ENCODE results near the gene MED31.
"Not testable (repeated sequence)": the region's sequence is repeated elsewhere in the genome, so short reads cannot be mapped to it uniquely, and the experiment has no call there.

Gene MED31

GRCh38 chr17:6661464-6661848 is 10.1 kb upstream of the MED31 start:
- no peak overlapping the region for H3K4me3 ChIP-seq (ENCODE audit: low read length)
- no peak for DNase-seq (ENCODE audit: low read depth)
- TF ChIP-seq CTCF (conservative IDR thresholded peaks at IDR 0.05; ENCODE audit: low read length), result no peak

- no peak for DNase-seq (ENCODE audit: low read depth)
- no peak overlapping the region for H3K4me3 ChIP-seq (ENCODE audit: low read length)
- TF ChIP-seq CTCF (conservative IDR thresholded peaks at IDR 0.05; ENCODE audit: low read length), result no peak
Measured at GRCh38 chr17:6660805-6661463, 9.5 kb upstream of the MED31 start.

DNA sequence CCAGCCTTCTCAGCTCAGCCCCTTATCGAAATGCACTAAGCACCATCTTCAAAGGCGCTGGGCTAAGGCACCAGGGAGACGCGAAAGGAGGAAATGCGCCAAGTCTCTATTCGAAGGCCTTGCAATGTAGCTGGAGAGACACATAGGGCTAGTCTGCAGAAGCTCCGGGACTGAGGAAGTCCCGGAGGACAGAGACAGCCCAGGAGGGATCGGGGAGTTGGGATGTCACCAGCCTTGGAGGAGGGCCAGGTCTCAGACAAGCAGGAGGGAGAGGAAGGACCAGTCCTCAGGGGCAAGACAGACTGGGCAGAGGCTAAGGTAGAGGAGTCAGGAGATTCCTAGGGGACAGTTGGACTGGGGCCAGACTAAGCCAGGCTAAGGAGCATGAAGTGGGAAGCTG is 8.7 kb upstream of the MED31 start:
- no peak overlapping the region for H3K4me3 ChIP-seq (ENCODE audit: low read length)
- DNase-seq (ENCODE audit: low read depth), result no peak
- no peak for TF ChIP-seq CTCF (conservative IDR thresholded peaks at IDR 0.05; ENCODE audit: low read length)

DNA sequence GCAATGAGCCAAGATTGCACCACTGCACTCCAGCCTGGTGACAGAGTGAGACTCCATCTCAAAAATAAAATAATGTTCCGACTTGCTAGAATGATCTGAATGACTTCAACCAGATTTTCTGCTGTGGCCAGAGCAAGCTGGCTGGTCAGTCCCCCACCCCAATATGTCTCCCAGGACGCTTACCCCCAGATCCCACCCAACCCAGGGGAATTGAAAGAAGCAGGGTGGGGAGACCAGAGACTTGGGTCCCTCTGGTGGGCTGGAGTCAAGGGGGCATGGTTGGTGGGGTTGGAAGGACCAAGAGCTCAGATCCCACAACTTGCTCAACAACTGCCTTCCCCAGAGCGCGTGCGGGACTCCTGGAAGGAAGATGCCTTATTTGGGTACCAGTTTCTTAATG is 7.0 kb upstream of the MED31 start:
- H3K4me3 ChIP-seq (ENCODE audit: low read length); DNase-seq (ENCODE audit: low read depth): not testable (repeated sequence)

- DNase-seq (ENCODE audit: low read depth), result no peak
- TF ChIP-seq CTCF (conservative IDR thresholded peaks at IDR 0.05; ENCODE audit: low read length), result no peak
- H3K4me3 ChIP-seq (ENCODE audit: low read length), result no peak overlapping the region
Measured at GRCh38 chr17:6657633-6658287, 6.4 kb upstream of the MED31 start.

DNA sequence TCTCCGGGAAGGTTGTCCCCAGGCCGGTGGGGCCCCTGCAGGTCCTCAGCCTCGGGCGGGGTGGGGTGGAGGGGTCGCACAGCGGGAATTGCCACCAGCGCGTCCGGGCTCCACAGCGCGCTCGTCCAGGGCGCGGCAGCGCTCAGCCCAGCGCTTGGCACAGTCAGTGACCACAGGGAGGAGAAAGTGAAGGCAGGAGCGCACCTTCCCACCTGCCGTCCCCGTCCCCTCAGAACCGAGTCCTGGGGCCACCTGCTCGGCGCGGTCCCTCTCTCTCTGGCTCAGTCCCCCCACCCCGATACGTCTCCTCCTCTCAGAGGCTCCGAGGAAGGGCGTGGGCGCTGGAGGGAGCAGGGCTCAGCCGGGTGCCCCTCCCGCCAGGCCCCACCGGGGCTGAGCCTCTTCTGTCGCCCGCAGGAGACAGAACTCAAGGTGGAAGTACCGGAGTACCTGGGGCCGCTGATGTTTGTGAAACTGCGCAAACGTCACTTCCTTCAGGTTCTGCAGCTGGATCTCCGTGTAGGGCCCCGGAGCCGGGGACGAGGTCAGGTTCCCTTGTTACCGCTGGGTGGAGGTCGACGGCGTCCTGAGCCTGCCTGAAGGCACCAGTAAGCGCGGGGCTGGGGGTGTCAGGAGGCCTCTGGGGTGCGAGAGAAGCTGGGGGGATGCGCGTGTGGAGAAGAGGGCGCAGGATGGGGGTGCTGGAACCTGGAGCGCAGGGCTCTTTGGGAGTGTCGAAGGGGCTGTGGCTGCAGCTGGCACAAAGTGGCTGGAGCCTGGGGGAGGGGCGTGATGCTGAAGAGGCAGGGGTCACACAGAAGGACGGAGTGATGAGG is 5.6 kb upstream of the MED31 start:
- not testable (repeated sequence) for DNase-seq (ENCODE audit: low read depth); H3K4me3 ChIP-seq (ENCODE audit: low read length)

GRCh38 chr17:6655732-6656361 is 4.4 kb upstream of the MED31 start:
- not testable (repeated sequence) for DNase-seq (ENCODE audit: low read depth); H3K4me3 ChIP-seq (ENCODE audit: low read length)

DNA sequence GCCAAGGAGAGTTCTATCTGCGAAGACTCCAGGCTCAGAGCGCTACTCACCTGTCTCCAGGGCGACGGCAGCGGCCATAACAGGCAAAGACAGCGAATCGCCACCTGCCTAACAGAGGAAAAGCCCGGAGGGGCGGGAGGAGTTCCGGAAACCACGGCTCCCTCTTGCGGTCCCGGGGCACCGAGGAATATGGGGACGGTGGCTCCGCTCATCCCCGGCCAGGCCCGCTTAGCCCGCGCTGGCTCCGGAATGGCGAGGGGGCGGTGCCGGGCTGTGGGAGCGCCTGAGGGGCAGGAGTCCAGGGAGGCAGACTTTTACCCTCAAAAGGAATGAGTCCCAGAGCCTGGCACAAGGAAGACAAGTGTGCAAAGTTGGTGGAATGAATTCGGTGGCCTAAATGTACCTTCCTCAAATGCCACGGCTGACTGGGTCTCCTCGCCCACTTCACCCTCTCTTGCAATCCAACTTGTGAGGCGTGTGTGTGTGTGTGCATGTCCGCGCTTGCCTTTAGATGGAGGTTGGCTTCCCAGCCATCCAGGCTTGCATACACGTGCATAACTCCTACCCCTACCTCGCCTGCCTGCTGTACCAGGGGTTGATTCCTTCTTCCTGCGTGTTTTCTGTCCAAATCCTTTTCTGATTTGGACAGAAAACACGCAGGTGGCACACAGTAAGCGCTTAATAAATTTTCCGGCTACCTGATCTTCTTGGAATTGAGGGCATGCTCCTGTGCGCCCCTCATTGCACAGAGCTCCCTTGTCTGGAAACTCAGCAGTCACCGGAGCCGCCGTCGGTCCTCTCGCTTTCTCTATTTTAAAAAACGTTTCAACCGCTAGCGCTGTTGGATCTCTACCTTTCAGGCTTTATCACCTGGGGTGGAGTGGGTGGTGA is 3.7 kb upstream of the MED31 start:
- no peak; the same call in 1 of the 2 replicates for TF ChIP-seq CTCF (conservative IDR thresholded peaks at IDR 0.05; ENCODE audit: low read length)
- DNase-seq (ENCODE audit: low read depth), result no peak
- H3K4me3 ChIP-seq (ENCODE audit: low read length), result no peak overlapping the region

Measured in AG10803 (cell line).